SK-N-SH (cell line): Measurements from ENCODE around the gene SLC66A3. TPM values are rescaled to one million over a fixed set of nuclear protein-coding genes. Genes with fewer than 3 reads are reported as not detected.
A peak's percentile ranks its signal among the peaks of the same experiment; 100 is the strongest.

ENCODE experiments used
- CTCF ChIA-PET: fragments of 300-600, 350-600 bp; formaldehyde crosslinking; extraction: SDS; loops from one replicate; lab custom pipeline; 2021; lab: Yijun Ruan, JAX
- POLR2A ChIA-PET: fragments of 350-600 bp; sonication (Branson Sonifier 250); formaldehyde crosslinking; extraction: SDS; loops from one replicate; lab custom pipeline; 2020; ENCODE audit warnings: antibody characterized with exemption, inconsistent platforms; lab: Yijun Ruan, JAX
- DNase-seq: peaks from one replicate; pipeline ENCODE4 v3.0.0; 2012
- H2AFZ ChIP-seq: fragments of 200-600 bp; sonication (generic); 2 replicates; pipeline ENCODE4 v1.8.1; 2016; ENCODE audit warnings: antibody characterized with exemption, mild to moderate bottlenecking, low read depth
- H3F3A ChIP-seq: fragments of 200-600 bp; sonication (generic); replicated peaks from 2 replicates; pipeline ENCODE3; 2016; ENCODE audit warnings: antibody characterized with exemption, mild to moderate bottlenecking; ENCODE audit not compliant: insufficient read depth
- H3K27ac ChIP-seq, 2 experiments: fragments of 200-500 bp in 1 of 2; fragments of 200-600 bp in 1 of 2; sonication (Bioruptor generic) in 1 of 2; sonication (generic), shearing (Covaris generic) in 1 of 2; 2 replicates each; pipeline versions ENCODE4 v1.5.1 to v1.6.1; 2014 to 2016; ENCODE audit warnings: low read depth in 2 of 2, inconsistent platforms in 1 of 2, low read length in 1 of 2, mild to moderate bottlenecking in 1 of 2, mixed read lengths in 1 of 2
- H3K27me3 ChIP-seq: fragments of 200-600 bp; sonication (generic), shearing (Covaris generic); 2 replicates; pipeline ENCODE4 v1.6.1; 2016; ENCODE audit warnings: mixed run types; ENCODE audit not compliant: insufficient read depth
- H3K36me3 ChIP-seq, 2 experiments: fragments of 200-500 bp in 1 of 2; fragments of 200-600 bp in 1 of 2; sonication (Bioruptor generic) in 1 of 2; sonication (generic) in 1 of 2; replicated peaks in 1 of 2; 2 replicates each; pipeline versions ENCODE3 to v1.5.1; 2014 to 2016; ENCODE audit warnings: low read length in 1 of 2, mild to moderate bottlenecking in 1 of 2; ENCODE audit not compliant: insufficient read depth in 2 of 2, control insufficient read depth in 1 of 2
- H3K4me1 ChIP-seq, 2 experiments: fragments of 200-500 bp in 1 of 2; fragments of 200-600 bp in 1 of 2; sonication (Bioruptor generic) in 1 of 2; sonication (generic), shearing (Covaris generic) in 1 of 2; 2 replicates each; pipeline versions ENCODE4 v1.5.1 to v1.6.1; 2014 to 2016; ENCODE audit warnings: low read depth in 1 of 2, low read length in 1 of 2, mixed run types in 1 of 2; ENCODE audit not compliant: insufficient read depth in 2 of 2, control insufficient read depth in 1 of 2
- H3K4me2 ChIP-seq: fragments of 200-600 bp; sonication (generic), shearing (Covaris generic); 2 replicates; pipeline ENCODE4 v1.6.1; 2017; ENCODE audit warnings: mixed run types
- H3K4me3 ChIP-seq, 2 experiments: fragments of 200-500 bp in 1 of 2; fragments of 200-600 bp in 1 of 2; sonication (Bioruptor generic) in 1 of 2; sonication (generic), shearing (Covaris generic) in 1 of 2; 2 replicates each; pipeline versions ENCODE4 v1.5.1 to v1.8.1; 2014 to 2016; ENCODE audit warnings: low read depth in 2 of 2, inconsistent platforms in 1 of 2, low read length in 1 of 2, mild to moderate bottlenecking in 1 of 2, mixed read lengths in 1 of 2, moderate library complexity in 1 of 2
- H3K79me2 ChIP-seq: fragments of 200-600 bp; sonication (generic); 2 replicates; pipeline ENCODE4 v1.8.1; 2017; ENCODE audit warnings: mild to moderate bottlenecking; ENCODE audit not compliant: insufficient read depth
- H3K9ac ChIP-seq: fragments of 200-600 bp; sonication (generic); 2 replicates; pipeline ENCODE4 v1.6.1; 2017; ENCODE audit warnings: mixed run types
- H3K9me2 ChIP-seq: fragments of 200-600 bp; sonication (generic); 2 replicates; pipeline ENCODE4 v1.6.1; 2017; ENCODE audit warnings: mixed run types
- H3K9me3 ChIP-seq: fragments of 200-600 bp; sonication (generic); 2 replicates; pipeline ENCODE4 v1.6.1; 2017; ENCODE audit warnings: mixed run types, mild to moderate bottlenecking, moderate library complexity
- H4K20me1 ChIP-seq: fragments of 200-600 bp; sonication (generic); 2 replicates; pipeline ENCODE4 v1.6.1; 2017; ENCODE audit warnings: mild to moderate bottlenecking, mixed run types; ENCODE audit not compliant: insufficient read depth
- CTCF ChIP-seq: fragments of 200-600 bp; sonication (generic); IDR thresholded peaks from 2 replicates; pipeline ENCODE4 v1.6.1; 2017; ENCODE audit warnings: antibody characterized with exemption, mild to moderate bottlenecking, moderate library complexity
- EP300 ChIP-seq, 2 experiments: IDR thresholded peaks; 2 replicates each; pipeline versions ENCODE4 v1.4.0 to v1.6.1; 2012; ENCODE audit warnings: borderline replicate concordance in 1 of 2, low read depth in 1 of 2, low read length in 1 of 2
- EZH2phosphoT487 ChIP-seq: fragments of 200-600 bp; sonication (generic); IDR thresholded peaks from 2 replicates; pipeline ENCODE4 v1.6.1; 2017; ENCODE audit warnings: low read depth, mixed run types, mild to moderate bottlenecking, antibody characterized with exemption, moderate library complexity, borderline replicate concordance
- FOSL2 ChIP-seq: IDR thresholded peaks from 2 replicates; pipeline ENCODE4 v1.4.0; 2012; ENCODE audit warnings: low read depth, mild to moderate bottlenecking, moderate library complexity, borderline replicate concordance
- FOXM1 ChIP-seq: IDR thresholded peaks from 2 replicates; pipeline ENCODE4 v1.4.0; 2012; ENCODE audit warnings: low read depth, mild to moderate bottlenecking
- GABPA ChIP-seq: IDR thresholded peaks from 2 replicates; pipeline ENCODE4 v1.4.0; 2012; ENCODE audit warnings: low read depth, mild to moderate bottlenecking
- GATA2 ChIP-seq: sonication (generic); formaldehyde crosslinking; IDR thresholded peaks from 2 replicates; pipeline ENCODE4 v1.5.0; 2020; ENCODE audit warnings: mild to moderate bottlenecking, missing genetic modification reagents
- IRF3 ChIP-seq: fragments of 150-350 bp; IDR thresholded peaks from 2 replicates; pipeline ENCODE4 v1.6.1; 2016; ENCODE audit warnings: mild to moderate bottlenecking, low read depth, low read length
- NFIC ChIP-seq: IDR thresholded peaks from 2 replicates; pipeline ENCODE4 v1.4.0; 2012; ENCODE audit warnings: borderline replicate concordance
- NRF1 ChIP-seq: IDR thresholded peaks from 2 replicates; pipeline ENCODE4 v1.6.1; 2012; ENCODE audit warnings: low read depth, mild to moderate bottlenecking, low read length
- PBX3 ChIP-seq: IDR thresholded peaks from 2 replicates; pipeline ENCODE4; 2012
- POLR2AphosphoS5 ChIP-seq: IDR thresholded peaks from 2 replicates; pipeline ENCODE4 v1.6.1; 2012; ENCODE audit warnings: low read depth, low read length
- RAD21 ChIP-seq: IDR thresholded peaks from 2 replicates; pipeline ENCODE4 v1.6.1; 2012; ENCODE audit warnings: mild to moderate bottlenecking, low read length
- RCOR1 ChIP-seq: fragments of 150-350 bp; IDR thresholded peaks from 2 replicates; pipeline ENCODE4 v1.6.1; 2017; ENCODE audit warnings: antibody characterized with exemption, low read length
- RFX5 ChIP-seq: IDR thresholded peaks from 2 replicates; pipeline ENCODE4 v1.6.1; 2012; ENCODE audit warnings: mild to moderate bottlenecking, improper control_type of control experiment, low read length
- RXRA ChIP-seq: IDR thresholded peaks from 2 replicates; pipeline ENCODE4 v1.4.0; 2012; ENCODE audit warnings: low read depth, mild to moderate bottlenecking, borderline replicate concordance
- SIN3A ChIP-seq: IDR thresholded peaks from 2 replicates; pipeline ENCODE4 v1.6.1; 2012; ENCODE audit warnings: low read depth, mild to moderate bottlenecking, low read length, moderate library complexity, borderline replicate concordance
- SMC3 ChIP-seq: IDR thresholded peaks from 2 replicates; pipeline ENCODE4 v1.6.1; 2012; ENCODE audit warnings: low read depth, low read length, improper control_type of control experiment
- TAF1 ChIP-seq: IDR thresholded peaks from 2 replicates; pipeline ENCODE4 v1.6.1; 2012; ENCODE audit warnings: low read depth, mild to moderate bottlenecking, low read length, moderate library complexity, borderline replicate concordance
- TEAD4 ChIP-seq: IDR thresholded peaks from 2 replicates; pipeline ENCODE4 v1.4.0; 2012; ENCODE audit warnings: mild to moderate bottlenecking, borderline replicate concordance; ENCODE audit not compliant: insufficient read depth
- USF1 ChIP-seq: IDR thresholded peaks from 2 replicates; pipeline ENCODE4 v1.4.0; 2012; ENCODE audit warnings: low read depth, borderline replicate concordance
- USF2 ChIP-seq: fragments of 150-350 bp; IDR thresholded peaks from 2 replicates; pipeline ENCODE4 v1.6.1; 2017; ENCODE audit warnings: antibody characterized with exemption, low read length, low read depth, borderline replicate concordance
- ZBTB33 ChIP-seq: IDR thresholded peaks from 2 replicates; pipeline ENCODE4 v1.4.0; 2012; ENCODE audit warnings: low read depth, borderline replicate concordance
- WGBS: methylation state at CpG from one replicate; pipeline ENCODE4 v1.1.6; 2017; ENCODE audit warnings: low lambda C conversion rate; 5-methylcytosine and 5-hydroxymethylcytosine counted together
- polyA plus RNA-seq, 3 experiments: library from polyadenylated mRNA; depleted of rRNA; stranded (reverse); fragments of >200 nt; gene quantifications; 2 replicates each; pipeline ENCODE4 v1.2.3, GENCODE V29; 2012

Gene SLC66A3
- 49.0 and 53.9 TPM in 2 replicates for polyA plus RNA-seq (2012; rRNA removed)
- polyA plus RNA-seq (2012; cell fraction: cytosol; rRNA removed), result 43.8 and 49.4 TPM in 2 replicates
- polyA plus RNA-seq (2012; cell fraction: nucleus; rRNA removed), result 40.4 and 57.5 TPM in 2 replicates

GRCh38 chr2:11155381-11156035, at the start of gene SLC66A3:
SLC66A3 (plus strand) TSS chr2:11155467; CDS start chr2:11155547, 80 bp downstream.
- peak within 1 kb of the TSS; percentile 100 for H2AFZ ChIP-seq
- no peak for DNase-seq
- peak within 1 kb of the TSS; percentile 74 to 82 for H3K27ac ChIP-seq
- H3K79me2 ChIP-seq, result peaks cover 14% of the 10 kb centered on the region; the same call in 1 of the 2 replicates
- H3K27me3 ChIP-seq, result no peaks in the 10 kb centered on the region
- no peaks in the 10 kb centered on the region for H4K20me1 ChIP-seq
- peaks cover 0 to 3% of the 10 kb centered on the region in 2 experiments for H3K36me3 ChIP-seq
- H3K4me2 ChIP-seq, result peak within 1 kb of the TSS; percentile 92
- H3K9me3 ChIP-seq, result no peaks in the 10 kb centered on the region
- WGBS, result 2% methylated on average over 49 of the region's 71 CpGs
- peaks cover 11% of the 10 kb centered on the region for H3F3A ChIP-seq
- peak within 1 kb of the TSS; percentile 88 for H3K9ac ChIP-seq
- H3K4me3 ChIP-seq, result peak within 1 kb of the TSS; percentile 70 to 84
- ChIA-PET POLR2A (interaction anchor here (0.6 kb wide), 3 partner anchors 76 to 306 kb away, joined by 3 to 5 read pairs (median 4); no protein-coding TSS in a partner anchor), CTCF (interaction anchor here (0.8 to 5.6 kb wide), 8 partner anchors 8 to 427 kb away, joined by 3 to 41 read pairs (median 4); a partner anchor contains a TSS)
- H3K4me1 ChIP-seq, result peaks cover 0 to 19% of the 10 kb centered on the region in 2 experiments; a peak in 1 of 4 replicates
- no peaks in the 10 kb centered on the region for H3K9me2 ChIP-seq
- TF ChIP-seq GATA2 (CRISPR knock-in tag) (no peak), USF1 (no peak; the same call in 1 of the 2 replicates), POLR2AphosphoS5 (peak; percentile 83; the same call in 1 of the 2 replicates), GABPA (no peak), RCOR1 (no peak), NRF1 (0 out of 2 replicates have a peak, but pooled peaks have one; percentile 23), EP300 (IDR thresholded peaks at IDR 0.05; ENCODE audit: borderline replicate concordance in 1 of 2, low read depth in 1 of 2, low read length in 1 of 2) (no peak; a peak in 1 of 4 replicates), EZH2phosphoT487 (no peak), ZBTB33 (no peak), IRF3 (no peak), RXRA (no peak), USF2 (no peak), TEAD4 (0 out of 2 replicates have a peak, but pooled peaks have one; percentile 37), FOXM1 (no peak), CTCF (peak; percentile 22; the same call in 1 of the 2 replicates), RAD21 (no peak; the same call in 1 of the 2 replicates), RFX5 (no peak), PBX3 (no peak), TAF1 (peak; percentile 77), FOSL2 (no peak), NFIC (0 out of 2 replicates have a peak, but pooled peaks have one; percentile 16), SMC3 (peak; percentile 16; the same call in 1 of the 2 replicates), SIN3A (peak; percentile 45; the same call in 1 of the 2 replicates)
